GM21423 (cell line): ENCODE data around the gene IP6K1.
"Not testable (repeated sequence)": the region's sequence is repeated elsewhere in the genome, so short reads cannot be mapped to it uniquely, and the experiment has no call there.

Experiments
- ATAC-seq: cut with Tn5 transposase; IDR thresholded peaks from one replicate; pipeline ENCODE4 v1.9.1; 2021; ENCODE audit warnings: mild to moderate bottlenecking, moderate library complexity; ENCODE audit not compliant: unreplicated experiment

Gene IP6K1

DNA sequence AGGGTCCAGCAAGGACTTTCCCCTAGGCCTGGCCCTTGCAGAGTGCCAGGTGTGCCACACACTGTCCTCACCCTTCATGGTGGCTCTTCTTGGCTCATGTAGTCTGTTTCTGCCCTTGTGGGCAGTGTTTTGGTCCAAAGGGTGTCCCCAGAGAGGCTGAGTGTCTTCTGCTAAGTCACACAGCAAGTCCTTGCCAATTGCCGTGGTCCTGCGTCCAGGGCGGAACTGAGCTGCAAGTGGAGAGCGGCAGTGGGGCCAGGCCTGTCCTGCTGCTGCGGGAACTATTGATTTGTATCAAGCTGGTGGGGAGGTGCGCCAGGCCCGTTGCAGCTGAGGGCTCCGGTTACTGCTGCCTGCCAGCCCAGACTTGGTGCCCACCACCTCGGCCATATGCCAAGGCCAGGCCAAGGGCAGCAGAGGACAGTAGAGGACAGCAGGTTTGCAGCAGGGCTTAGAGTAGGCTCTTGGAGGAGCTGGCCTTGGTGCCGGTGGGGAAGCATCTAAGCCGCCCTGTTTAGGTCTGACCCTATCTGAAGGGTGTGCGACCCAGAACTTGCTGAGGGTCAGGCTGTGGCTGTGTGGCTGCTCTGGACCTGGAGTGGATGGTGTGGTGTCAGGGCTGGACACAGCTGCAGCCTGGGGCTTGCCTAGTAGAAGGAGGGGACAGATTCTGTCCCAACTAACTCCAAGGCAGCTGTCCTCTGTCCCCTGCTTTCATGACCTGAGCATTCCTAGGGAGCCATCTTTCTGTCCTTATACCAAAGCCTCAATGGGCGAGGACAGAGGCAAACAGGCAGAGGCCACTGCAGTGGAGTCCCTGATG is 71.4 kb downstream of the IP6K1 start:
- no peak for ATAC-seq

DNA sequence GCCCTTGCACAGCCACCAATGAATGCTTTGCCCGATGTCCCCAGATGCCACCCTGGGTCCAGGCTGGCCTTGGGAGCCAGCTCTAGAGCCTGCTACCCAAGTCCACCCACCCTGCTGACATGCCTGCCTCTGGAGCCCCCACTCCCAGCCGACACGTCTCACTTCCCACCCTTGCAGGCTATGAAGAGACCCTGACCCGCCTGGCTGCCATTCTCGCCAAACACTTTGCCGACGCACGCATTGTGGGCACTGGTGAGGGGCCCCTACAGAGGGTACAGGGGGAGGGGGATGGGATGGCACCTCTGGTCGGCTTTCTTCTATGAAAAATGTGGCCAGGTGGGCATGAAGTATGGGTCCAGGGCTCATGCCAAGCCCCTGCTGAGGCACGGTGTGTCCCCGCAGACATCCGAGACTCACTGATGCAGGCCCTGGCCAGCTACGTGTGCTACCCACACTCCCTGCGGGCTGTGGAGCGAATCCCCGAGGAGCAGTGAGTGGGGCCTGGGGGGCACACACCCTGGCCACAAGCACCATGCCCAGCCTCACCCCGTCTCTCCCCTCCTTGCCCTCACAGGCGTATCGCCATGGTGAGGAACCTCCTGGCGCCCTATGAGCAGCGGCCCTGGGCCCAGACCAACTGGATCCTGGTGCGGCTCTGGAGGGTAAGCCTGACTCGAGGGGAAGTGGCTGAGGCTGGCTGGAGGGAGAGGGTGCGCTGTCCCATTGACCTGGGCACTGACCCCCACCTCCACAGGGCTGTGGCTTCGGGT is 72.8 kb downstream of the IP6K1 start:
- no peak for ATAC-seq

DNA sequence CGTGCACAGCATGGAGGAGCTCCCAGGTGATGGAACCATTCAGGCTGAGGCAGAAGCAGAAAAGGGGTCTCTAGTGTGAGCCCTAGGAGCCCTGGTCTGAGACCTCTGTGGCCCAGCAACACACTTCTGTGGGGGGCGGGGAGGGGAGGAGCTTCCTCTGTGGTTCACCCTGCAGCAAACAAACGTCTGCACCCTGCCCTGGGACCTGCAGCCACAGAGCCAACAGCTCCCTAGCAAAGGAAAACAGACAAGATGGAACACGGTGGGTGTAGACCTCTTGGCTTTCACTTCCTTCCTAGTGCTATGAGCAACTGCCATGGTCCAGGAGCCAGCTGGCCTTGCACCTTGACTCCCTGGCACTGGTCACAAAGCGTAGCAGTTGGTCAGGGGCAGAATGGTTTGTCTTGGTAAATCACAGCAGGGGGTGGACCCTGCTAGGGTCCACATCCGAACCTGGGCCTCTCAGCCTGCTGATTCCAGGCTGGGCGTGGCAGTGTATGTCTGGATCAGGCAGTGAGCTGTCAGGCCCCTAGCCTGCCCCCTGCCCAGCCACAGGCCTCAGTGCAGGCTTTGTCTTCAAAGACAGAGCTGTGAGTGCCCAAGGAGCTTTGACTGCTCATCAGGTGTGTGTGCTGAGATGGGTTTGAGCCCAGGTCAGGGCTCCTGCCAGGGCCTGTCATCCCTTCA is 73.6 kb downstream of the IP6K1 start:
- ATAC-seq, result no peak

DNA sequence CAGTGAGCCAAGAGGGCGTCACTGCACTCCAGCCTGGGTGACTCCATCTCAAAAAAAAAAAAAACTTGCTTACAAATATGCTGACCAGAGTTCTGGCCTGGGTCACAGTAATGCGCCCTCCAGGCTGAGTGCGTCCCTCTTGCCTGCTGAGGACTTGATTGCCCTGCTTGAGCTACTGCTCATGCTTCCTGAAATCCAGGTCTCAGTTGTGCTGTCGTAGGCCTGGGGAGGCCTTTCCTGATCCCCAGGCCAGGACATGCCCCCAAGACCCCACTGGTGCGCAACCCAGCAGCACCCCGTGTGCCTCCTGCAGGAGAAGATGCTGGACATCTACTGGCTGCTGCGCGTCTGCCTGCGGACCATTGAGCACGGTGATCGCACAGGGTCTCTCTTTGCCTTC is 74.2 kb downstream of the IP6K1 start:
- no peak for ATAC-seq

DNA sequence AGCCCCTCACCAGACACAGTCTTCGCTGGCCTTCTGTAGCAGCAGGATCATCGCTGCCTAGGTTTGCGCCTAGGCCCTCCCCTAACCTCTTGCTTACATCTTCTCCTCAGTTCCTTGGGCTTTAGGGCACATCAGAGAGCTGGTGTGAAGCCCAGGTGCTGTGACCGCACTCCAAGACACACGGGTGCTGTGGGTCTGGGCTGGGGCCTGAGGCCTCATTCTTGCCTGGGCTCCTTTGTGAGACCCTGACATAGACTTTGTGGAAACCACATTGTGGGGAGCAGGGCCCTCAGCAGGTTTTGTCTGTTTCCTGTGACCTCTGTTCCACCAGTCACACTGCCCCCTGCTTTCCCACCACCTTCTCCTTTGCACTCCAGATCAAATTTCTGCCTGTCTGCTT is 74.9 kb downstream of the IP6K1 start:
- ATAC-seq, result no peak

DNA sequence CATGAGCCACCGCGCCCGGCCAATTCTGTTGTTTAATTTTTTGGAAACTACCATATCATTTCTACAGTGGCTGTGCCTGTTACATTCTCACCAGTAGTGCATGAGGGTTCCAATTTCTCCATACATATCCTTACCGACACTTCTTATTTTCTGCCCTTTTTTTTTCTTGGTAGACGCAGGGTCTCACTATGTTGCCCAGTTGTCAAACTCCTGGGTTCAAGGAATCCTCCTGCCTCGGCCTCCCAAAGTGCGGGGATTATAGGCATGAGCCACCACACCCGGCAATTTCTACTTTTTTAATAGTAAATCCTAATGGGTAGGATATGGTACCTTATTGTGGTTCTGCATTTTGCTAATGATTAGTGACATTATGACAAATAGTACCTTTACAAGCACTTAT is 76.5 kb downstream of the IP6K1 start:
- no peak for ATAC-seq

DNA sequence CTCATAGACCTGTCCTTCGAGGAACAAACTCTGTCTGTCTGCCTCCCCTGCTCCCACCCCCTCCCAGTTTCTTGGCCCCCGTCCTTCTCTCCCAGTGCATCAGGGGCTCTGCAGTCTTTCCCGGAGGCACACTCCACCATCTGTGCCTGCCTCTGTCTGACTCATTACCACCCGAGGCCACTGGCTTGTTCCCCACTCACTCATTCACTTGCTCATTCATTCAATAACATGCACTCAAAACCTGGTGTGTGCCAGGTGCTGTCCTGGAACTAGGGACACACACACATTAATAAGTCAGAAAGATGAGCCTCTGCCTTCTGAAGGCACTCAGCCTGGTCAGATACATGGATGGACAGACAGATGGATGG is 79.2 kb downstream of the IP6K1 start:
- no peak for ATAC-seq

DNA sequence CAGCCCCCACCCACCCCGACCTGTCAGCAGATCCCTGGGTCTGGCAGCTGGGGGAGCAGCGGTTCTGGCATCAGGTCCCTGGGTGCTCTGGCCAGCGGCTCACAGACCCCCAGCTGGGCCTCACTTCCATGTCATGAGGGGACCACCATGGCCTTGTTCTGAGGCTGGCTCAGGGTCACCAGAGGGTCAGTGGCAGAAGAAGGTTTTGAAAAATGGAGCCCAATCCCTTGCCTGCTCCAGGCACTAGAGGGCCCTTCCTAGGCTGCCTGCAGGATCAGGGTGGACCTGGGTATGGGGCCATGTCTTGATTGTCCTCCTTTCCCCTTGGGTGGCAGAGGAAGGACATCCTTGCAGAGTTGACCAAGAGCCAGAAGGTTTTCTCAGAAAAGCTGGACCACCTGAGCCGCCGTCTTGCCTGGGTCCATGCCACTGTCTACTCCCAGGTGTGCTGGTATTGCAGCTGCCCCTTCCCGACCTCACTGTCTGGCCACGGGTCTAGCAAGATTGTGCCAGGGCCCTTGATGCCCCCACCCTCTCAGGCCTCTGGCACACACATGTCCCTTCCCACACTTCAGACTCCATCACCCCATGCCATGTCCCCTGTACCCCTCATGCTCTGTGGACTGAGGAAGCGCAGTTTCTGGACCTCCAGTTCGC is 79.8 kb downstream of the IP6K1 start:
- ATAC-seq, result no peak

DNA sequence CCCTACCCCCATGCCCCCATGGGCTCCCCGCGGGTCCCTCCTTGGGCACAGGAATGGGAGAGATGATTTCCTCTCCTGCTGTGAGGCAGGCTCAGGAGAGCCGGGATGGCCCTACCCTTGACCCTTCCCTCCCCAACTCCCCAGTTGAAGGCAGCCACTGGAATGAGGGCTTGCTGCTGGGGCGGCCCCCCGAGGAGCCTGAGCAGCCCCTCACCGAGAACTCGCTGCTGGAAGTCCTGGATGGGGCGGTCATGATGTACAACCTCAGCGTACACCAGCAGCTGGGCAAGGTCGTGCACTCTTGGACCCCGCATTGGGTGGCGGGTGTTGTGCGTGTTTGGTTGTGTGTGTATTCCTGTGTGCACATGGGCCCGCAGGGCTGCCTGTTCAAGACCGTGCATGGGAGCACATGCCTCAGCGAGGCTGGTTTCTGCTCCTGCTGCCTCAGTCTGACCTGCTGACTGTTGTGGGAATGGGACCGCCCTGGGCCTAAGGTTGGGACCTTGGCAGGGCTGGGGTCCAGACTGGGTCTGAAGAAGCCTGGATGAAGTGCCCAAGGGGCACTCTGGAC is 80.9 kb downstream of the IP6K1 start:
- ATAC-seq, result no peak

DNA sequence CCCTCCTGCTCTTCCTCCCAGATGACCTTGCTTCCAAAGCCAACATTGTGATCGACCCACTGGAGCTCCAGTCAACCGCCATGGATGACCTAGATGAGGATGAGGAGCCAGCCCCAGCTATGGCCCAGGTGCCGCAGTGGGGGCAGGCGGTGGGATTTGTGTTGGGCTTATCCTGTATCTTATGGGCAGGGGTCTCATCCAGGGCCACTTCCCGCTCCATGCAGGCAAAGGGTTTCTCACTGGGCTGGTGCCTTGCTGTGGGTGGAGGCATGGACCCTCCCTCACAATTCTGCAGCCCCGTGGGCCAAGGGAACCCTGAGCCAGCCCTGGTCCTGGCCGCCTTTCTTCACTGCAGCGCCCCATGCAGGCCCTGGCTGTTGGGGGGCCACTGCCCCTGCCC is 81.7 kb downstream of the IP6K1 start:
- ATAC-seq, result no peak

DNA sequence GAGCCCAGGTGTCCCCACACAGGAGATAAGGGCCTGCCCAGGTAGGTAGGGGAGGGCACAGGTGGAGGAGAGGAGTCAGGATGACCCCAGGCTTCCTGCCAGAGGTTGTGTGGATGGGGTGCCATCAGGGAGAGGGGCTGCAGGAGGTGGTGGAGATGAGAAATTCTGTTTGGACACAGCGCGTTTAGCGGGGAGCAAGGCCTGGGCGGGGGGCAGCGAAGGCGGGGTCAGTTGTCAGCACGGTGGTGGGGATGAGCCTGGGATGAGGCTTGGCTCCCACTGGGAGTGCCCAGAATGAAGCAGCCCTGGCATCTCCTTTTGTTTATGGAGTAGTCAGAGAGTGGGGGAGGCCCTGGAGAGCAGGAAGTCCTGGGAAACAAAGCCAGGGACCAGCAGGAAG is 82.4 kb downstream of the IP6K1 start:
- no peak for ATAC-seq

DNA sequence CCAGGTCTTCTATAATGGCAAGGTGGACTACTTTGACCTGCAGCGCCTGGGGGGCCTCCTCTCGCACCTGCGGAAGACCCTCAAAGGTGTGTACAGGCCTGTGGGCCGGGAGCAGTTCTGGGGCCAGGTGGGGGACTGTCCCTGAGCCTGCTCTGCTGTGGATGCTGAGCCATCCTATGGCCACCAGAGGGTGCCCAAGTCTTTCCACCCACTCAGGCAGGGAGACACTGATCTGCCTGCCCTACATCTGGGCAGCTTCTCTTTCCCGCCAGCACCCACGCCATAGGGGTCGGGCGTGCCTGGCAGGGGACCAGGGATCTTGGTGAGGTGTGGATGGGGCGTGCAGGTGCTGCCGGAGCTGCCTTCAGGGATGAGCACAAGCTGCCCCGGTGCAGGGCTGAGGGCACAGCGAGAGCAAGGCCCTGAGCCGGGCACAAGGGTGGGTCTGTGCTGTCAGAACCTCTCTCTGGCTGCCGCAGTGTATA is 82.9 kb downstream of the IP6K1 start:
- ATAC-seq, result no peak

DNA sequence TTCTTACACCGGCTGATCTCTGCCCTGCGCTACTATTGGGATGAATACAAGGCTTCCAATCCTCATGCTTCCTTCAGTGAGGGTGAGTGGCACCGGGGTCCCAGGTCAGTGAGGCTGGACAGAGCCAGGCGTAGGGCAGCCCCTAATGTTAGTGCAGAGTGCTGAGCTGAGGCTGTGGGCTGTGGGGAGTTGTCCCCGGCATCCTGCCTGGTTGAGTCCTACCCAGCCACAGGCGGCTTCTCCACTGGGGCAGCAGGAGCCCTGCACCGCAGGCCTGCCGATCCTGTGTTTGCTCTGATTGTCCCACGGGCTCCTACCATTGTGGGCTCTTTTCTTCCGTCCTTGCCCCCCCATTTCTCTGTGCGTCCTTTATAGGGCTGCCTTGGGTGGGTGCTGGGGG is 83.7 kb downstream of the IP6K1 start:
- no peak for ATAC-seq

DNA sequence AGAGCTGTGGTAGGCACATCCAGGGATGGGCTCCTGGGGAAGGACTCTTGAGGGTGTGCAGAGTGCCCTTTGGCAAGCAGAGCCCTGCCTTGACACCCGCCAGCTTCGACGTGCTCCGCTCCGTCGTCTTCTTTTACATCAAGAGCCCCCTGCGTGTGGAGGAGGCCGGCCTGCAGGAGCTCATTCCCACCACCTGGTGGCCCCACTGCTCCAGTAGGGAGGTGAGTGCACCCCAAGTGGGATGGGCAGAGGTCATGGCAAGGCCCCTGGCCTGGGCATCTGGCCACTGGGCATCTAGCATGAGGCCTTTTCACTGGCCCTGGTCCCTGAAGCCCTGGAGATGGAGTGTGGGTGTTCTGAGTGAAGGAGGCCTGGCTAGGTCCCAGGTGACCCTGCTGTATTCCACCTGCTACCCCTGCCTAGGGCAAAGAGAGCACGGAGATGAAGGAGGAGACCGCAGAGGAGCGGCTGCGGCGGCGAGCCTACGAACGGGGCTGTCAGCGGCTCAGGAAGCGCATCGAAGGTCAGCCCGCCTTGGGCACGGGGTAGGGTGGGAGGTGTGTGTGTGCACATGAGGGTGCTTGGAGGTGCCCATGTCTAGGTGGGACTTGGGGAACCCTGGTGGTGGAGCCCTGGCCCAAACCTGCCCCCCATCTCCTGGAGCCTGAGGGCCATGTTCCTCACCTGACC is 84.8 kb downstream of the IP6K1 start:
- ATAC-seq, result no peak

DNA sequence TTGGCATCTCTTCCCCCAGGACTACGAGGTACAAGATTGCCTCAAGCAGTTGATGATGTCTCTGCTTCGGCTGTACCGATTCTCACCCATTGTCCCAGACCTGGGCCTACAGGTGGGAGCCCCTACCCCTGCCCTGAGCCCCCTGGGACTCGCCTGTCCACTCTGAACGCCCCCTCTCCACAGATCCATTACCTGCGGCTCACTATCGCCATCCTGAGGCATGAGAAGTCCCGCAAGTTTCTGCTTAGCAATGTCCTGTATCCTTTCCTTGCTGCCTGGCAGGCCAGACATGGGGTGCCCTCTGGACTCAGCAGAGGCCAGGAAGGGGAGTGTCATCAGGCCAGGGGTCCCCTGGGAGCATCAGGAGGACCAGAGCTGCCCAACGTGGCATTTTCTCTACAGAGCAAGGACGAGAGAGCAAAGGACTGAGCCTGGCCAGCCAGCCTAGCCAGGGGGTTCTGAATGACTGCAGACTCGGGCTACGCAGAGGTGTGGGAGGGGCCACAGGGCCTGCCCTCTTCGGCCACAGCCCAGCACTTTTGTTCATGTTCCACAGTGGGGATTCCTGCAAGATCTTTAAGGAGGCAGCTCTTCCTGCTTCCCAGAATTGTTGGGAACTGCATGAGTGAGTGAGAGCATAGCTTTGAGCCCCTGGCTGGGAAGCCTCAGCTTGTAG is 85.8 kb downstream of the IP6K1 start:
- no peak for ATAC-seq

DNA sequence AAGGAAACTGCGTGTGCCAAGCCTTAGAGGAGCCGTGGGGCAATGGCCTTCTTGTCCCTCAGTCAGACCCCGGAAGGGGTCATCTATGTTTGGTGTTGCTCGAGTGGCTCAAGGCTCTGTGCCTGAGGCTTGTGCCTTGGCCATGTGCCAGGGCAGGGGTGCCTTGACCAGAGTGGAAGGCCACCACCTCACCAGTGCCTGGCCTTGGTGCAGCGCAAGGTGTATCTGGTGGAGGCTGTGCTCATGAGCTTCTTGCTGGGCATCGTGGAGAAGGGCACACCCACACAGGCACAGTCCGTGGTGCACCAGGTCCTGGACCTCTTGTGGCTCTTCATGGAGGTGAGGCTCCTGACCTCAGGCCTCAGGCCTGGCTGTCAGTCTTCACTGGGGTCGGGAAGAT is 86.3 kb downstream of the IP6K1 start:
- no peak for ATAC-seq

DNA sequence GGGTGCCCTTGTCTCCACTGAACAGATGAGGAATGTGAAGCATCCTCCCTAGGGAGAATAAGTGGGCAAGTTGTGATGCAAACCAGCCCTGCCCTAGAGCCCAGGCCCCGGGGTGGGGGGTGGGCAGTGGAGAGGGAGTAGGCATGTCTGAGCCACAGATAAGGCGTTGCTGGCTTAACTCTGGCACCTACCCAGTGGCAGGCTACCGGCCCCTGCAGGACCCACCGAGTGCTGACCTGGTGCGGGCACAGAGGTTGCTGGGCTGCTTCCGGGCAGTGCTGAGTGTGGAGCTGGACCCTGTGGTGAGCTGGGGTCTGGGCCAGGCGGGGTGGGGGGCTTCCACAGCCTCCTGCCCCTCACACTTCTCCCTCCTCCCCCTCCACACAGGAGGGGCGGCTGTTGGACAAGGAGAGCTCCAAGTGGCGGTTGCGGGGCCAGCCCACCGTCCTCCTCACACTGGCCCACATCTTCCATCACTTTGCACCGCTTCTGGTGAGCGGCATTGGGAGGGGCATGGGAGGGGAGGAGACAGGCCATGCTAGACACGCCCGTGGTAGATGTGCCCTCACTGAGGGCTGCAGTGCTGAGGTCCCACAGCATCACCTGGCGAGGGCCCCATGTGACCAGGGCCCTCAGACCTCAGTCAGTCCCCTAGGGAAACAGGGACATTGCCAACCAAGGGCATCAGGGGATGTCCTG is 86.9 kb downstream of the IP6K1 start:
- no peak for ATAC-seq

DNA sequence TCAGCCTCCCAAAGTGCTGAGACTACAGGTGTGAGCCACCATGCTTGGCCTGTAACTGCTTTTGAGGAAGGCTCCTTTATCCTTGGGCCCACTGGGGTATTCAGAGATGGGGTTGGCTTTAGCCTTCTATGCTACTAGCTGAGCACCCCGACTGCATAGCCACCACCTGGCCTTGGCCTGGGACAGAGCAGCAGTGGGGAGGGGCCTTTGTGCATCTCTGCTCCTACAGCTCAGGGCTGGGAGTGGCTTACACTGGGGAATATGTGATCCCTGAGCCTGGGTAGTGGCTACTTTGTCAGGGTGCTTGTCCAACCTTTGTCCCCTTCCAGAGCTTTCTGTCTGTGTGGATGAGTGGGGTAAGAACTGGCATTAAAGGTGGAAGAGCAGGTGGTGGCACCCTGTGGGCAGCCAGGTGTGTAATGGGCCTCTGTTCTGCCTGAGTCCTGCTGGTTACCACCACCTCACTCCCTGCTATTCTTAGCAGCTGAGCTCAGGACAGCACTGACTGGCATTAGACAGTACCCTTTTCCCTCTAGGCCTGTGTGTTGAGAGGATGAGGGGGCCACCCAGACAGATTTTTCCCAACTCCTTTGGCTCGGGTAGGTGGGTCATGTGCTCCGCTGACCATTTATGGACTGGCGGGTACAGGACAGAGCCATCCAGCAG is 90.9 kb downstream of the IP6K1 start:
- ATAC-seq, result not testable (repeated sequence)
